Thyroid gland (tissue), 4 donors: Measurements from ENCODE around the gene P3H3.

Experiments
- POLR2A ChIP-seq, 2 donors: fragments of 450-650 bp; IDR thresholded peaks; one replicate each; pipeline ENCODE4 v1.6.1; 2017; ENCODE audit warnings: antibody characterized with exemption in 2 of 2, mild to moderate bottlenecking in 2 of 2, moderate library complexity in 1 of 2
- TF ChIP-seq, protein P1 (sequence below), 6 experiments: fragments of 200-600 bp in 3 of 6; fragments of 450-650 bp in 3 of 6; sonication (generic) in 3 of 6; IDR thresholded peaks; one replicate each; pipeline ENCODE4 v1.5.1; 2016 to 2019; ENCODE audit warnings: antibody characterized with exemption in 6 of 6, mild to moderate bottlenecking in 2 of 6, inconsistent platforms in 1 of 6, moderate library complexity in 1 of 6

- TF ChIP-seq, protein P1, sequence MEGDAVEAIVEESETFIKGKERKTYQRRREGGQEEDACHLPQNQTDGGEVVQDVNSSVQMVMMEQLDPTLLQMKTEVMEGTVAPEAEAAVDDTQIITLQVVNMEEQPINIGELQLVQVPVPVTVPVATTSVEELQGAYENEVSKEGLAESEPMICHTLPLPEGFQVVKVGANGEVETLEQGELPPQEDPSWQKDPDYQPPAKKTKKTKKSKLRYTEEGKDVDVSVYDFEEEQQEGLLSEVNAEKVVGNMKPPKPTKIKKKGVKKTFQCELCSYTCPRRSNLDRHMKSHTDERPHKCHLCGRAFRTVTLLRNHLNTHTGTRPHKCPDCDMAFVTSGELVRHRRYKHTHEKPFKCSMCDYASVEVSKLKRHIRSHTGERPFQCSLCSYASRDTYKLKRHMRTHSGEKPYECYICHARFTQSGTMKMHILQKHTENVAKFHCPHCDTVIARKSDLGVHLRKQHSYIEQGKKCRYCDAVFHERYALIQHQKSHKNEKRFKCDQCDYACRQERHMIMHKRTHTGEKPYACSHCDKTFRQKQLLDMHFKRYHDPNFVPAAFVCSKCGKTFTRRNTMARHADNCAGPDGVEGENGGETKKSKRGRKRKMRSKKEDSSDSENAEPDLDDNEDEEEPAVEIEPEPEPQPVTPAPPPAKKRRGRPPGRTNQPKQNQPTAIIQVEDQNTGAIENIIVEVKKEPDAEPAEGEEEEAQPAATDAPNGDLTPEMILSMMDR (IDR thresholded peaks at IDR 0.05), result no peak
- TF ChIP-seq POLR2A (IDR thresholded peaks at IDR 0.05), result no peak
Observed at GRCh38 chr12:6868211-6869048, 40.2 kb downstream of the P3H3 start.
